ENCODE results near the gene UBFD1.

Gene UBFD1

DNA sequence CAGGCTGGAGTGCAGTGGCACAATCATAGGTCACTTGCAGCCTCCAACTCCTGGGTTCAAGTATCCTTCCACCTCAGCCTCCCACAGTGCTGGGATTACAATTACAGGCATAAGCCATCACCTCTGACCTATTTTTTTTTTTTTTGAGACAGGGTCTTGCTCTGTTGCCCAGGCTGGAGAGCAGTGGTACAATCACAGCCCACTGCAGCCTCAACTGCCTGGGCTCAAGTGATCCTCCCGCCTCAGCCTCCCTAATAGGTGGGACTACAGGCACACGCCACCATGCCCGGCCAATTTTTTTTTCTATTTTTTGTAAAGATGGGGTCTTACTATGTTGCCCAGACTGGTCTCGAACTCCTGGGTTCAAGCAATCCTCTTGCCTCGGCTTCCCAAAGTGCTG, 41.6 kb upstream of the UBFD1 start:
- no peaks in the 10 kb centered on the region for H3K27me3 ChIP-seq (ENCODE audit: insufficient read depth, poor library complexity, severe bottlenecking)
- no peak for DNase-seq (ENCODE audit: low spot score)
- H3K4me1 ChIP-seq (ENCODE audit: insufficient read depth, poor library complexity, severe bottlenecking): no peaks in the 10 kb centered on the region
- peaks cover 14% of the 10 kb centered on the region for H3K36me3 ChIP-seq (ENCODE audit: low read depth)
- ATAC-seq (ENCODE audit: low read depth): no peak
- no peaks in the 10 kb centered on the region for H3K9me3 ChIP-seq (ENCODE audit: severe bottlenecking)
- H3K27ac ChIP-seq (ENCODE audit: poor library complexity, severe bottlenecking): no peak overlapping the region
- no peak overlapping the region for H3K4me3 ChIP-seq (ENCODE audit: severe bottlenecking)
- TF ChIP-seq CTCF (IDR thresholded peaks at IDR 0.05; ENCODE audit: poor library complexity, severe bottlenecking): no peak

- Histone ChIP-seq H3K36me3 (ENCODE audit: low read depth) (peaks cover 21% of the 10 kb centered on the region), H3K9me3 (ENCODE audit: severe bottlenecking) (no peaks in the 10 kb centered on the region), H3K27ac (ENCODE audit: poor library complexity, severe bottlenecking) (no peak overlapping the region), H3K27me3 (ENCODE audit: insufficient read depth, poor library complexity, severe bottlenecking) (no peaks in the 10 kb centered on the region), H3K4me3 (ENCODE audit: severe bottlenecking) (no peak overlapping the region), H3K4me1 (ENCODE audit: insufficient read depth, poor library complexity, severe bottlenecking) (no peaks in the 10 kb centered on the region)
- no peak for TF ChIP-seq CTCF (IDR thresholded peaks at IDR 0.05; ENCODE audit: poor library complexity, severe bottlenecking)
- ATAC-seq (ENCODE audit: low read depth): no peak
- no peak for DNase-seq (ENCODE audit: low spot score)
Observed at GRCh38 chr16:23516366-23517137, 41.0 kb upstream of the UBFD1 start.

- TF ChIP-seq CTCF (IDR thresholded peaks at IDR 0.05; ENCODE audit: poor library complexity, severe bottlenecking): no peak
- DNase-seq (ENCODE audit: low spot score) (no peak), ATAC-seq (ENCODE audit: low read depth) (no peak)
- no peak overlapping the region for H3K27ac ChIP-seq (ENCODE audit: poor library complexity, severe bottlenecking)
- no peaks in the 10 kb centered on the region for H3K27me3 ChIP-seq (ENCODE audit: insufficient read depth, poor library complexity, severe bottlenecking)
- peaks cover 39% of the 10 kb centered on the region for H3K36me3 ChIP-seq (ENCODE audit: low read depth)
- H3K9me3 ChIP-seq (ENCODE audit: severe bottlenecking): no peaks in the 10 kb centered on the region
- H3K4me3 ChIP-seq (ENCODE audit: severe bottlenecking): no peak overlapping the region
- no peaks in the 10 kb centered on the region for H3K4me1 ChIP-seq (ENCODE audit: insufficient read depth, poor library complexity, severe bottlenecking)
Observed at GRCh38 chr16:23518435-23518891, 39.1 kb upstream of the UBFD1 start.

GRCh38 chr16:23519282-23519681, 38.2 kb upstream of the UBFD1 start:
- Histone ChIP-seq H3K27ac (ENCODE audit: poor library complexity, severe bottlenecking) (no peak overlapping the region), H3K9me3 (ENCODE audit: severe bottlenecking) (no peaks in the 10 kb centered on the region), H3K27me3 (ENCODE audit: insufficient read depth, poor library complexity, severe bottlenecking) (no peaks in the 10 kb centered on the region), H3K4me1 (ENCODE audit: insufficient read depth, poor library complexity, severe bottlenecking) (no peaks in the 10 kb centered on the region), H3K4me3 (ENCODE audit: severe bottlenecking) (no peak overlapping the region), H3K36me3 (ENCODE audit: low read depth) (peaks cover 47% of the 10 kb centered on the region)
- DNase-seq (ENCODE audit: low spot score) (no peak), ATAC-seq (ENCODE audit: low read depth) (no peak)
- TF ChIP-seq CTCF (IDR thresholded peaks at IDR 0.05; ENCODE audit: poor library complexity, severe bottlenecking): no peak

DNA sequence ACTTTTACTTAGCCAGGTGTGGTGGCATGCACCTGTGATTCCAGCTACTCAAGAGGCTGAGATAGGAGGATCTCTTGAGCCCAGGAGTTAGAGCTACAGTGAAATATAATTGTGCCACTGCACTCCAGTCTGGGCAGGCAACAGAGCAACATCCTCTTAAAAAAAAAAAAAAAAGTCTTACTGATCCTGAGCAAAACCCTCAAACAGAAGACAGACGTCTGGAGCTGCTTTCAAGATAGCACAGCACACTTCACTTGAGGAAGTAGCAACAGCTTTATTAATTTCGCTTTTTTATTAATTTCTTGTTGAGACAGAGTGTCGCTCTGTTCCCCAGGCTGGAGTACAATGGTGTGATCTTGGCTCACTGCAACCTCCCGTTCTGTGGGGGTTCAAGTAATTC, 37.0 kb upstream of the UBFD1 start:
- Histone ChIP-seq H3K36me3 (ENCODE audit: low read depth) (peaks cover 56% of the 10 kb centered on the region), H3K27me3 (ENCODE audit: insufficient read depth, poor library complexity, severe bottlenecking) (no peaks in the 10 kb centered on the region), H3K27ac (ENCODE audit: poor library complexity, severe bottlenecking) (no peak overlapping the region), H3K9me3 (ENCODE audit: severe bottlenecking) (no peaks in the 10 kb centered on the region), H3K4me3 (ENCODE audit: severe bottlenecking) (no peak overlapping the region), H3K4me1 (ENCODE audit: insufficient read depth, poor library complexity, severe bottlenecking) (no peaks in the 10 kb centered on the region)
- ATAC-seq (ENCODE audit: low read depth) (no peak), DNase-seq (ENCODE audit: low spot score) (no peak)
- no peak for TF ChIP-seq CTCF (IDR thresholded peaks at IDR 0.05; ENCODE audit: poor library complexity, severe bottlenecking)
